Heart right ventricle (tissue), 16 donors: ENCODE results near the gene CDK14. TPM values are rescaled to one million over a fixed set of nuclear protein-coding genes. Genes with fewer than 3 reads are reported as not detected.
A peak's percentile ranks its signal among the peaks of the same experiment; 100 is the strongest.

ENCODE experiments used
- ATAC-seq, 8 donors: fragments of 200-7000 bp; cut with Tn5 transposase; one replicate each; pipeline ENCODE4 v1.9.1; 2020; ENCODE audit warnings: mild to moderate bottlenecking in 8 of 8, moderate library complexity in 8 of 8, moderate number of reproducible peaks in 1 of 8
- DNase-seq, 2 donors: peaks; one replicate each; pipeline ENCODE4 v3.0.0-alpha.2; 2020
- H3K27ac ChIP-seq, 10 donors: fragments of 200-600 bp; sonication (generic) in 2 of 10; one replicate each; pipeline versions ENCODE4 v1.5.0 to v1.8.0; 2020 to 2022; ENCODE audit warnings: mild to moderate bottlenecking in 3 of 10
- H3K27me3 ChIP-seq, 7 donors: fragments of 200-600 bp; one replicate each; pipeline ENCODE4 v1.8.0; 2021 to 2022; ENCODE audit warnings: mild to moderate bottlenecking in 2 of 7
- H3K36me3 ChIP-seq, 9 donors: fragments of 200-600 bp; sonication (generic) in 1 of 9; one replicate each; pipeline versions ENCODE4 v1.5.0 to v1.8.0; 2020 to 2022; ENCODE audit warnings: mild to moderate bottlenecking in 2 of 9
- H3K4me1 ChIP-seq, 9 donors: fragments of 200-600 bp; sonication (generic) in 1 of 9; one replicate each; pipeline versions ENCODE4 v1.5.0 to v1.8.0; 2020 to 2022; ENCODE audit warnings: mild to moderate bottlenecking in 4 of 9
- H3K4me3 ChIP-seq, 10 donors: fragments of 200-600 bp; sonication (generic) in 2 of 10; one replicate each; pipeline versions ENCODE4 v1.5.0 to v1.8.0; 2020 to 2022; ENCODE audit warnings: mild to moderate bottlenecking in 7 of 10, moderate library complexity in 2 of 10
- H3K9me3 ChIP-seq, 11 donors: fragments of 200-600 bp in 10 of 11; sonication (generic) in 2 of 11; one replicate each; pipeline versions ENCODE4 v1.5.0 to v1.8.0; 2013 to 2022; ENCODE audit warnings: mild to moderate bottlenecking in 2 of 11, control low read depth in 1 of 11, moderate library complexity in 1 of 11
- WGBS, 2 donors: extraction: QIAGEN DNeasy Blood & Tissue Kit; methylation state at CpG; one replicate each; pipeline ENCODE4 v1.1.7; 2013; ENCODE audit warnings: inconsistent platforms in 1 of 2; 5-methylcytosine and 5-hydroxymethylcytosine counted together
- intact Hi-C, 10 donors: fragments of 100-400 bp; cut with DNase I; formaldehyde crosslinking; loops; one replicate each; pipeline versions ENCODE4 v1.11.1 to v1.14.2; 2022
- polyA plus RNA-seq, 2 donors: library from polyadenylated mRNA; stranded (reverse); fragments of 200-250 nt; gene quantifications; one replicate each; pipeline ENCODE4 v1.2.3, GENCODE V29; 2013
- total RNA-seq, 10 donors: library from RNA; stranded (reverse); fragmentation: NEBNext Ultra II Directional in 3 of 10; extraction: Animal tissue kit (Norgen Biotek cat#: 25700) in 3 of 10; gene quantifications; one replicate each; pipeline versions ENCODE4 v1.2.1 to v1.2.4, GENCODE V29; 2021 to 2023
- TF ChIP-seq, protein P1 (sequence below), 9 donors: fragments of 200-600 bp; sonication (generic) in 2 of 9; IDR thresholded peaks; one replicate each; pipeline versions ENCODE4 v1.5.0 to v1.8.0; 2021 to 2022; ENCODE audit warnings: antibody characterized with exemption in 9 of 9, mild to moderate bottlenecking in 5 of 9, moderate library complexity in 1 of 9
- donor health status: Arrhythmogenic right ventricular cardiomyopathy.
- donor health status: ischemic (EF 13 %, LVEDD 7.1; RV severe dilation, severe dysfunction).
- donor health status: healthy with polysubstance abuse.
- donor health status: DM: no; HTN: yes; CAD: no.
- donor health status: DM: no; HTN: no; CAD: no.
- donor health status: ischemic (EF 25% LVEDD 6.9; RV normal size, moderate dysfunction).
- donor health status: ischemic (EF 25% LVEDD 5.7; RV mildly dilated, moderate dysfunction).
- donor health status: healthy.
- donor health status: DM: yes; HTN: yes; CAD: no.
- donor health status: Ischemic cardiomyopathy.
- donor health status: ischemic (EF 35%, LVEDD 5.7; RV mildly dilated, moderate dysfunction).
- donor health status: nonischemic (EF 11% LVEDD 7.7; RV severe dilation, severe dysfunction).
- donor health status: DM: yes; HTN: yes; CAD: no.
- donor health status: PGD.
- donor health status: ischemic (EF 29% LVEDD 5.4; RV normal size, mild dysfunction).
- donor health status: nonischemic (EF 23%, LVEDD 6.1; RV moderate dilation, normal function).

The CDK14 gene
- total and polyA plus RNA-seq, 12 donors = 3.9 to 36.5 (median 21.4) TPM

DNA sequence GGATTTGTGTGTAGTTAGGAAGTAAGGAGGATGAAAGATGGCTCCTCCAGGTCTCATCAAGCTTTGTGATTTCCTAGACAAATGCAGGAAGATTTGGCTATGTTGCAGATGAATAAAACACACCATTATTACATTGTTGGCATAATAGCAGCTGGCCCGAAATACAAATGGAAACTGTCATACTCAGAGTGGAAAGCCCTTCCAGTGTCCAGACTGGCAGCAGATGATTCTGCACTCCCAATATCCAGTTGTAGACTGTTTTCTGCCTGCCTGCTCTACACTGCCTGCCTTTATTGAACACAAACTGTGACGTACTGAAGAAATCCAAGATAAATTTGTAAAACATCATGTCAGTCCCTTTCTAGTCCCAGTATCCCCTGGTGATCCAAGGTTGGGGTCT is 568.4 kb downstream of the CDK14 start:
- Histone ChIP-seq H3K9me3 (no peaks in the 10 kb centered on the region), H3K27me3 (no peaks in the 10 kb centered on the region), H3K27ac (peak overlapping the region in 1 of 10 donors; percentile 80), H3K4me3 (no peak overlapping the region), H3K4me1 (peaks cover 0 to 20% (median 0%) of the 10 kb centered on the region in 9 donors), H3K36me3 (no peaks in the 10 kb centered on the region)
- TF ChIP-seq, protein P1, sequence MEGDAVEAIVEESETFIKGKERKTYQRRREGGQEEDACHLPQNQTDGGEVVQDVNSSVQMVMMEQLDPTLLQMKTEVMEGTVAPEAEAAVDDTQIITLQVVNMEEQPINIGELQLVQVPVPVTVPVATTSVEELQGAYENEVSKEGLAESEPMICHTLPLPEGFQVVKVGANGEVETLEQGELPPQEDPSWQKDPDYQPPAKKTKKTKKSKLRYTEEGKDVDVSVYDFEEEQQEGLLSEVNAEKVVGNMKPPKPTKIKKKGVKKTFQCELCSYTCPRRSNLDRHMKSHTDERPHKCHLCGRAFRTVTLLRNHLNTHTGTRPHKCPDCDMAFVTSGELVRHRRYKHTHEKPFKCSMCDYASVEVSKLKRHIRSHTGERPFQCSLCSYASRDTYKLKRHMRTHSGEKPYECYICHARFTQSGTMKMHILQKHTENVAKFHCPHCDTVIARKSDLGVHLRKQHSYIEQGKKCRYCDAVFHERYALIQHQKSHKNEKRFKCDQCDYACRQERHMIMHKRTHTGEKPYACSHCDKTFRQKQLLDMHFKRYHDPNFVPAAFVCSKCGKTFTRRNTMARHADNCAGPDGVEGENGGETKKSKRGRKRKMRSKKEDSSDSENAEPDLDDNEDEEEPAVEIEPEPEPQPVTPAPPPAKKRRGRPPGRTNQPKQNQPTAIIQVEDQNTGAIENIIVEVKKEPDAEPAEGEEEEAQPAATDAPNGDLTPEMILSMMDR (IDR thresholded peaks at IDR 0.05) = no peak
- intact Hi-C loops = no loop called here
- ATAC-seq (no peak), DNase-seq (no peak)
- 85 to 87% methylated on average over 2 of the region's 2 CpGs for WGBS, 2 donors

DNA sequence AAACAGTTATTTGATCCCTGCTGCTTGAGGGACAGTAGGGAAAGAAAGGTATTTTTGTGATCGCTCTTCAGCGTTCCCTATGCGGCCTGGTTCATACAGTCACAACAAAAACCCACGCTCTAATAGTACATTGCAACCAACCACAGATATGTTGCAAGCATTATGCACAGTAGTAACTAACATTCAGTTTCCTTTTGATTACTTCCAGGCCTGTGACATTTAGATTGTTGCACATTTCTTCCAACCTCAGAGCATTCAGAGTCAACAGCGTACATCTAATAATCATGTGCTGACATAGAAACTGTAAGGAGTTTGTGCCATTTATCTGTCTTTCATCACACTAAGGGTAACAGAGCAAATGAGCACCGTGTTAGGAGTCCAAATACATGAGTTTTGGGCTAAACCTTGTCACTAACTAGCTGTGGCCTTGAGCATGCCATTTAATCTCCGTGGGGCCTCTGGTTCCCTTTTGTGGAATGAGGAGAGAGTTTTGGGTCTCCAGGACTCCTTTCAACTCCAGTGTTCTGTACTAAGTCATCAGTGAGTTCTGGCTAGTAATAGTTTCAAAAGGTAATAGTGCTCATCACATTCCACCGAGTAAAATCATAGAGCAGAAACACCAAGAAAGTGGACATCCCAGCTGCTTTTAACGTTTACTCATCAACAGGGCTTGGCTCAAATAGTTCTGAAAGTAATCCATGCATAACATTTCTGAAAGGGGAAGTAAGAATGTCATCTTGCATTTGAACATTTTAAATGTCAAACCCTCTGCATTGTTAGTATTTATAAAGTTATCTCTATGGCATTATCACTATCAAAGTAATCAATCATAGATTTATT is 569.1 kb downstream of the CDK14 start:
- TF ChIP-seq, protein P1 (IDR thresholded peaks at IDR 0.05) = no peak
- WGBS, 2 donors = 77% methylated on average over 9 of the region's 9 CpGs
- Histone ChIP-seq H3K4me1 (peaks cover 0 to 20% (median 0%) of the 10 kb centered on the region in 9 donors), H3K27ac (peak overlapping the region in 1 of 10 donors; percentile 80), H3K27me3 (no peaks in the 10 kb centered on the region), H3K36me3 (no peaks in the 10 kb centered on the region), H3K4me3 (no peak overlapping the region), H3K9me3 (no peaks in the 10 kb centered on the region)
- intact Hi-C loops = no loop called here
- peak in 3 of 8 donors; percentile 17 to 58 (median 48) for ATAC-seq
- no peak for DNase-seq

DNA sequence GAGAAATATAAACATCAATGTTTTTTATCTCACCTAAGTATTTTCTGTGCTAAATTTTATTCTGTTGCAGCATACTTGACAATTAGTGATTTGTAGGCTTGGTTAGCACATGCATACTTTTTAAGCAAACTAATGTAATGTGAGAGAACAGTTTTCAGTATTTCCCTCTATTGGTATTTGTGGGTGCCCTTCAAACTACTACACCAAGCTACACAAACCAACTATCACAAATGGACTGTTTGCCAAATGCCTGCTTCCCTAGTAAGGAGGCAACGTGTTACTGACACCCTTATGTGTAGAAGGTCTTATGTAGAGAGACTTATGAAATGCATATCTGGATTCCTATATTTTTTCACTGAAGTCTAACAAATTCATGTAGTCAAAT is 569.7 kb downstream of the CDK14 start:
- intact Hi-C loops = no loop called here
- 56 to 73% methylated on average over 1 of the region's 1 CpG for whole genome bisulfite sequencing, 2 donors
- H3K4me3 ChIP-seq = no peak overlapping the region
- ATAC-seq = no peak
- peak overlapping the region in 1 of 10 donors; percentile 80 for H3K27ac ChIP-seq
- no peak for DNase-seq
- H3K9me3 ChIP-seq = no peaks in the 10 kb centered on the region
- no peaks in the 10 kb centered on the region for H3K27me3 ChIP-seq
- peaks cover 0 to 20% (median 0%) of the 10 kb centered on the region in 9 donors for H3K4me1 ChIP-seq
- no peaks in the 10 kb centered on the region for H3K36me3 ChIP-seq
- TF ChIP-seq, protein P1 (IDR thresholded peaks at IDR 0.05) = no peak

DNA sequence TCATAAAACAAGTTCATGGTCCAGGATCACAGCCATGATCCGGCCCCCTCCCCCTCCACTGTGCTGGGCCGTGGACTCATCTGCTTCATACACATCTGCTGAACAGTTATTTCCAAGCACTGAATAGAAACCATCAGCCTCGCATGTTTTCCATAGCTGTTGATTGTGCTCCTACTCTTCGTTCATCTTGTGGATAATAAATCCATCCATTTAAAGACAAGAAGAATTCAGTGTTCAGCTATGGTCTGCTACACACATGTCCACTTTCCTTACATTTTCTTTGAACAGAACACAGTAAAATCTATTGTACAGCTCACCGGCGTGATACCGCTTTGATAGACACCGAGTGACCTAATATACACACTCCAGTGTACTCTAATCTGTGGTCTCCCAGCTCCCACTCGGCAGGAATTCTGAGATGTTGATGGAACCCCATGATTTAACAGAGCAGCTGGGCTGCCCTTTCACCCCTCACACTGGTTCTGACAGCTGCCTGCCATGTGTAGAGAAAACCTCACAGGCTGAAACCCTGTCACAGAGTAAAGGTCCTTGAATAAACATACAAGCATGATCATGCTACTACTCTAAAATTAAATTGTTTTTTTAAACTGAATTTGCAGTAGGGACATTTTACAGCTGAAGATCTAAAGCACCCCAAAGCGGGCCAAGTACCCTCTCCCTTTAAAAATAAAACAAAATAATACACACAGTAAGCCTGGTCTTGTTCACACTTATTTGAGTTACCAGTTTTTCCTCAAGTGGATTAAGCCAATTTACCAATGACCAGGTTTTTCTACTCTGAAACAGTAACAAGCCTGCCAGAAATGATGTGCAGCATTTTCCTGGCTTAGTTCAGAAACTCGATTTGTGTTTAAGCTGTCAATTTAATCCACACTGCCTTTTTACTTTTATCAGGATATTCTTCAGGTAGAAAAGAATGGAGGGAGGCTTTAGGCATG is 573.0 kb downstream of the CDK14 start:
- TF ChIP-seq, protein P1 (IDR thresholded peaks at IDR 0.05) = no peak
- intact Hi-C loops = no loop called here
- no peak for ATAC-seq

More for the DNA sequence above, 573.0 kb downstream of the CDK14 start:
- peaks cover 0 to 20% (median 0%) of the 10 kb centered on the region in 9 donors for H3K4me1 ChIP-seq
- no peaks in the 10 kb centered on the region for H3K36me3 ChIP-seq
- 73 to 79% methylated on average over 11 of the region's 11 CpGs for WGBS, 2 donors
- no peaks in the 10 kb centered on the region for H3K27me3 ChIP-seq
- H3K27ac ChIP-seq = no peak overlapping the region
- no peak for DNase-seq
- H3K9me3 ChIP-seq = no peaks in the 10 kb centered on the region
- no peak overlapping the region for H3K4me3 ChIP-seq
